GM12864 (cell line): ENCODE data around the gene MED26.

Experiments used
- DNase-seq: peaks from one replicate; pipeline ENCODE4 v3.0.0-alpha.2; 2011; ENCODE audit warnings: low read depth
- H3K4me3 ChIP-seq: 2 replicates; pipeline ENCODE4 v1.5.1; 2011; ENCODE audit warnings: mild to moderate bottlenecking, low read depth, low read length, control low read depth
- CTCF ChIP-seq: IDR thresholded peaks from 2 replicates; pipeline ENCODE4 v1.5.1; 2011; ENCODE audit warnings: low read depth, mild to moderate bottlenecking, moderate library complexity, low read length, control low read depth, inconsistent platforms; ENCODE audit errors: missing control alignments

MED26 gene

GRCh38 chr19:16645140-16645539 is 17.1 kb upstream of the MED26 start:
- H3K4me3 ChIP-seq = no peak overlapping the region
- no peak for DNase-seq
- no peak for TF ChIP-seq CTCF

- TF ChIP-seq CTCF = no peak
These were observed 13.7 kb upstream of the MED26 start for GRCh38 chr19:16641695-16642094.

GRCh38 chr19:16640951-16641350 is 12.9 kb upstream of the MED26 start:
- DNase-seq = no peak
- no peak for TF ChIP-seq CTCF

More at GRCh38 chr19:16641695-16642094, 13.7 kb upstream of the MED26 start:
- no peak overlapping the region for H3K4me3 ChIP-seq
- no peak for DNase-seq

GRCh38 chr19:16638666-16639065 is 10.7 kb upstream of the MED26 start:
- no peak for TF ChIP-seq CTCF
- H3K4me3 ChIP-seq = no peak overlapping the region
- DNase-seq = no peak

More at GRCh38 chr19:16640951-16641350, 12.9 kb upstream of the MED26 start:
- no peak overlapping the region for H3K4me3 ChIP-seq

GRCh38 chr19:16637535-16637934 is 9.5 kb upstream of the MED26 start:
- TF ChIP-seq CTCF = no peak
- H3K4me3 ChIP-seq = no peak overlapping the region
- no peak for DNase-seq

GRCh38 chr19:16631465-16631864 is 3.5 kb upstream of the MED26 start:
- no peak overlapping the region for H3K4me3 ChIP-seq
- no peak for TF ChIP-seq CTCF
- DNase-seq = no peak

GRCh38 chr19:16628984-16629691 is 1.1 kb upstream of the MED26 start:
- peak overlapping the region; percentile 72 for H3K4me3 ChIP-seq
- DNase-seq = peak; percentile 43
- TF ChIP-seq CTCF = no peak
